CD4-positive, CD25-positive, alpha-beta regulatory T cell (primary cell): ENCODE measurements around the gene EFEMP1. TPM values are rescaled to one million over a fixed set of nuclear protein-coding genes. Genes with fewer than 3 reads are reported as not detected.
A peak's percentile ranks its signal among the peaks of the same experiment; 100 is the strongest.

Experiments
- ATAC-seq, 2 donors: fragments of 150-1000 bp; cut with Tn5 transposase; one replicate each; pipeline ENCODE4 v1.10.0; 2021; ENCODE audit warnings: low read depth in 2 of 2, moderate number of reproducible peaks in 2 of 2, moderate library complexity in 1 of 2
- DNase-seq, 3 donors: peaks; one replicate each; pipeline versions ENCODE4 v3.0.0 to v3.0.0-alpha.2; 2012 to 2022; ENCODE audit warnings: mixed read lengths in 1 of 3
- H3K27ac ChIP-seq: one replicate; pipeline ENCODE4 v1.7.0; 2013; ENCODE audit warnings: mild to moderate bottlenecking, low read length; ENCODE audit not compliant: insufficient read depth, poor library complexity, severe bottlenecking
- H3K27me3 ChIP-seq: one replicate; pipeline ENCODE4 v1.7.0; 2013; ENCODE audit warnings: low read length; ENCODE audit not compliant: control insufficient read depth, insufficient read depth
- H3K36me3 ChIP-seq: one replicate; pipeline ENCODE4 v1.7.0; 2013; ENCODE audit warnings: mild to moderate bottlenecking, low read length, moderate library complexity; ENCODE audit not compliant: control insufficient read depth, insufficient read depth
- H3K4me1 ChIP-seq: 2 replicates; pipeline ENCODE4 v1.7.0; 2013; ENCODE audit warnings: mild to moderate bottlenecking, low read length; ENCODE audit not compliant: insufficient read depth, control insufficient read depth, poor library complexity, severe bottlenecking
- H3K4me3 ChIP-seq: one replicate; pipeline ENCODE4 v1.7.0; 2013; ENCODE audit warnings: low read depth, mild to moderate bottlenecking, low read length, moderate library complexity
- H3K9me3 ChIP-seq, 2 experiments: 1 replicate in 1 of 2; 2 replicates in 1 of 2; pipeline ENCODE4 v1.7.0; 2013; ENCODE audit warnings: low read length in 2 of 2, mild to moderate bottlenecking in 1 of 2, moderate library complexity in 1 of 2; ENCODE audit not compliant: control insufficient read depth in 2 of 2
- H3K27ac Mint-ChIP-seq, 3 donors: one replicate each; pipeline ENCODE4 v1.8.0; 2020 to 2022; ENCODE audit warnings: mild to moderate bottlenecking in 3 of 3, mixed read lengths in 3 of 3, moderate library complexity in 2 of 3
- H3K27me3 Mint-ChIP-seq: one replicate; pipeline ENCODE4 v1.8.0; 2022; ENCODE audit warnings: mild to moderate bottlenecking, mixed read lengths
- H3K36me3 Mint-ChIP-seq: one replicate; pipeline ENCODE4 v1.8.0; 2020; ENCODE audit warnings: mixed read lengths
- H3K4me1 Mint-ChIP-seq, 4 donors: one replicate each; pipeline ENCODE4 v1.8.0; 2020 to 2022; ENCODE audit warnings: mixed read lengths in 4 of 4, mild to moderate bottlenecking in 1 of 4
- H3K4me3 Mint-ChIP-seq, 4 donors: one replicate each; pipeline ENCODE4 v1.8.0; 2020 to 2022; ENCODE audit warnings: mild to moderate bottlenecking in 4 of 4, mixed read lengths in 4 of 4, moderate library complexity in 3 of 4
- H3K9me3 Mint-ChIP-seq, 7 donors: one replicate each; pipeline ENCODE4 v1.8.0; 2020 to 2022; ENCODE audit warnings: mixed read lengths in 7 of 7, mild to moderate bottlenecking in 3 of 7, moderate library complexity in 2 of 7
- polyA plus RNA-seq, 4 donors: library from polyadenylated mRNA; unstranded; fragments of 300-500 nt; fragmentation: Illumina TruSeq; gene quantifications; one replicate each; pipeline ENCODE4 v1.2.3, GENCODE V29; 2021
- total RNA-seq: library from RNA; stranded (reverse); gene quantifications from one replicate; pipeline ENCODE4 v1.2.3, GENCODE V29; 2022

The EFEMP1 gene
- total and polyA plus RNA-seq, 5 donors from 2014 or later = not detected

- Mint-ChIP-seq H3K27ac (no peak overlapping the region), H3K4me3 (no peak overlapping the region), H3K9me3 (peaks cover 0 to 5% (median 0%) of the 10 kb centered on the region in 7 donors), H3K36me3 (no peaks in the 10 kb centered on the region), H3K4me1 (no peaks in the 10 kb centered on the region), H3K27me3 (no peaks in the 10 kb centered on the region)
- H3K27ac ChIP-seq = no peak overlapping the region
- no peaks in the 10 kb centered on the region for H3K27me3 ChIP-seq
- H3K9me3 ChIP-seq = no peaks in the 10 kb centered on the region
- ATAC-seq = no peak
- DNase-seq = peak in 1 of 3 donors; percentile 12
- H3K4me1 ChIP-seq = no peaks in the 10 kb centered on the region
- H3K4me3 ChIP-seq = no peak overlapping the region
- no peaks in the 10 kb centered on the region for H3K36me3 ChIP-seq
These were observed 37.8 kb upstream of the EFEMP1 start for GRCh38 chr2:55961318-55961911.

- no peaks in the 10 kb centered on the region for H3K4me1 ChIP-seq
- DNase-seq (no peak), ATAC-seq (no peak)
- Mint-ChIP-seq H3K4me1 (no peaks in the 10 kb centered on the region), H3K9me3 (peaks cover 0 to 4% (median 0%) of the 10 kb centered on the region in 7 donors), H3K27me3 (no peaks in the 10 kb centered on the region), H3K36me3 (no peaks in the 10 kb centered on the region), H3K4me3 (no peak overlapping the region), H3K27ac (no peak overlapping the region)
- H3K9me3 ChIP-seq = no peaks in the 10 kb centered on the region
- no peak overlapping the region for H3K27ac ChIP-seq
- no peak overlapping the region for H3K4me3 ChIP-seq
- no peaks in the 10 kb centered on the region for H3K27me3 ChIP-seq
- no peaks in the 10 kb centered on the region for H3K36me3 ChIP-seq
These were observed 35.2 kb upstream of the EFEMP1 start for GRCh38 chr2:55958756-55959155.

- Histone ChIP-seq H3K4me3 (no peak overlapping the region), H3K9me3 (no peaks in the 10 kb centered on the region), H3K27me3 (no peaks in the 10 kb centered on the region), H3K36me3 (no peaks in the 10 kb centered on the region), H3K27ac (no peak overlapping the region), H3K4me1 (no peaks in the 10 kb centered on the region)
- Mint-ChIP-seq H3K36me3 (no peaks in the 10 kb centered on the region), H3K27ac (no peak overlapping the region), H3K9me3 (peaks cover 0 to 5% (median 0%) of the 10 kb centered on the region in 7 donors), H3K4me3 (no peak overlapping the region), H3K27me3 (no peaks in the 10 kb centered on the region), H3K4me1 (no peaks in the 10 kb centered on the region)
- DNase-seq (no peak), ATAC-seq (no peak)
These were observed 33.6 kb upstream of the EFEMP1 start for GRCh38 chr2:55957142-55957541.

- no peak for ATAC-seq
- no peak overlapping the region for H3K4me3 Mint-ChIP-seq
- H3K27ac ChIP-seq = no peak overlapping the region
These were observed 30.9 kb upstream of the EFEMP1 start for GRCh38 chr2:55954306-55955035.

GRCh38 chr2:55952415-55952814, 28.8 kb upstream of the EFEMP1 start:
- DNase-seq (no peak), ATAC-seq (no peak)
- Mint-ChIP-seq H3K4me3 (no peak overlapping the region), H3K27ac (peak overlapping the region in 1 of 3 donors; percentile 87), H3K36me3 (no peaks in the 10 kb centered on the region), H3K27me3 (peaks cover 6% of the 10 kb centered on the region), H3K4me1 (no peaks in the 10 kb centered on the region), H3K9me3 (peaks cover 0 to 10% (median 0%) of the 10 kb centered on the region in 7 donors)
- Histone ChIP-seq H3K4me1 (no peaks in the 10 kb centered on the region), H3K36me3 (no peaks in the 10 kb centered on the region), H3K27ac (no peak overlapping the region), H3K9me3 (no peaks in the 10 kb centered on the region), H3K4me3 (no peak overlapping the region), H3K27me3 (no peaks in the 10 kb centered on the region)

More at GRCh38 chr2:55954306-55955035, 30.9 kb upstream of the EFEMP1 start:
- H3K4me1 Mint-ChIP-seq = no peaks in the 10 kb centered on the region
- H3K27ac Mint-ChIP-seq = no peak overlapping the region
- H3K9me3 ChIP-seq = no peaks in the 10 kb centered on the region
- no peak for DNase-seq
- no peak overlapping the region for H3K4me3 ChIP-seq
- H3K27me3 ChIP-seq = no peaks in the 10 kb centered on the region
- H3K36me3 ChIP-seq = no peaks in the 10 kb centered on the region
- H3K27me3 Mint-ChIP-seq = peaks cover 6% of the 10 kb centered on the region
- H3K36me3 Mint-ChIP-seq = no peaks in the 10 kb centered on the region
- H3K9me3 Mint-ChIP-seq = peaks cover 0 to 10% (median 0%) of the 10 kb centered on the region in 7 donors
- H3K4me1 ChIP-seq = no peaks in the 10 kb centered on the region

- Histone ChIP-seq H3K27me3 (no peaks in the 10 kb centered on the region), H3K4me3 (no peak overlapping the region), H3K27ac (no peak overlapping the region), H3K9me3 (no peaks in the 10 kb centered on the region), H3K36me3 (no peaks in the 10 kb centered on the region), H3K4me1 (no peaks in the 10 kb centered on the region)
- Mint-ChIP-seq H3K36me3 (no peaks in the 10 kb centered on the region), H3K27me3 (peaks cover 6% of the 10 kb centered on the region), H3K4me3 (no peak overlapping the region), H3K27ac (no peak overlapping the region), H3K9me3 (peaks cover 0 to 8% (median 0%) of the 10 kb centered on the region in 7 donors), H3K4me1 (no peaks in the 10 kb centered on the region)
- ATAC-seq (no peak), DNase-seq (no peak)
These were observed 28.0 kb upstream of the EFEMP1 start for GRCh38 chr2:55951533-55951932.

- DNase-seq (no peak), ATAC-seq (no peak)
- Histone ChIP-seq H3K36me3 (no peaks in the 10 kb centered on the region), H3K27me3 (no peaks in the 10 kb centered on the region), H3K9me3 (no peaks in the 10 kb centered on the region), H3K4me1 (no peaks in the 10 kb centered on the region), H3K27ac (no peak overlapping the region), H3K4me3 (no peak overlapping the region)
- Mint-ChIP-seq H3K9me3 (peaks cover 0 to 10% (median 0%) of the 10 kb centered on the region in 7 donors), H3K36me3 (no peaks in the 10 kb centered on the region), H3K4me1 (no peaks in the 10 kb centered on the region), H3K4me3 (no peak overlapping the region), H3K27ac (no peak overlapping the region), H3K27me3 (peaks cover 6% of the 10 kb centered on the region)
These were observed 26.0 kb upstream of the EFEMP1 start for GRCh38 chr2:55949613-55950012.

GRCh38 chr2:55949211-55949610, 25.6 kb upstream of the EFEMP1 start:
- H3K4me3 ChIP-seq = no peak overlapping the region
- Mint-ChIP-seq H3K4me1 (no peaks in the 10 kb centered on the region), H3K9me3 (peaks cover 0 to 10% (median 0%) of the 10 kb centered on the region in 7 donors), H3K27me3 (peaks cover 6% of the 10 kb centered on the region), H3K27ac (no peak overlapping the region), H3K36me3 (no peaks in the 10 kb centered on the region), H3K4me3 (no peak overlapping the region)
- H3K9me3 ChIP-seq = no peaks in the 10 kb centered on the region
- no peaks in the 10 kb centered on the region for H3K27me3 ChIP-seq
- no peaks in the 10 kb centered on the region for H3K36me3 ChIP-seq
- DNase-seq = no peak
- ATAC-seq = no peak
- no peak overlapping the region for H3K27ac ChIP-seq
- no peaks in the 10 kb centered on the region for H3K4me1 ChIP-seq
